ENCODE results near the gene DNAJB6.
"Not testable (repeated sequence)": the region's sequence is repeated elsewhere in the genome, so short reads cannot be mapped to it uniquely, and the experiment has no call there.

The DNAJB6 gene

DNA sequence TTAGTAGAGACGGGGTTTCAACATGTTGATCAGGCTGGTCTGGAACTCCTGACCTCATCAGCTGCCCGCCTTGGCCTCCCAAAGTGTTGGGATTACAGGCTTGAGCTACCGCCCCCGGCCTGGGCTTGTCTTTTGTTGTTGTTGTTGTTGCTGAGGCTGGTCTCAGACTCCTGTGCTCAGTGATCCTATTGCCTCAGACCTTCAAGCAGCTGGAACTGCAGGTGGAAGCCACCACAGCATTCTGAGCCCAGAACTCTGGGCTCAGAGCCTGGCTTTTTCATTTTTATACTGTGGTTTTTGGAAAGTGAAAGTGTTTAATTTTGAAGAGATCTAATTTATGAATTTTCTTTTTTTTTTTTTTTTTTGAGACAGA lies 16.2 kb upstream of the DNAJB6 start:
- TF ChIP-seq, protein P1, sequence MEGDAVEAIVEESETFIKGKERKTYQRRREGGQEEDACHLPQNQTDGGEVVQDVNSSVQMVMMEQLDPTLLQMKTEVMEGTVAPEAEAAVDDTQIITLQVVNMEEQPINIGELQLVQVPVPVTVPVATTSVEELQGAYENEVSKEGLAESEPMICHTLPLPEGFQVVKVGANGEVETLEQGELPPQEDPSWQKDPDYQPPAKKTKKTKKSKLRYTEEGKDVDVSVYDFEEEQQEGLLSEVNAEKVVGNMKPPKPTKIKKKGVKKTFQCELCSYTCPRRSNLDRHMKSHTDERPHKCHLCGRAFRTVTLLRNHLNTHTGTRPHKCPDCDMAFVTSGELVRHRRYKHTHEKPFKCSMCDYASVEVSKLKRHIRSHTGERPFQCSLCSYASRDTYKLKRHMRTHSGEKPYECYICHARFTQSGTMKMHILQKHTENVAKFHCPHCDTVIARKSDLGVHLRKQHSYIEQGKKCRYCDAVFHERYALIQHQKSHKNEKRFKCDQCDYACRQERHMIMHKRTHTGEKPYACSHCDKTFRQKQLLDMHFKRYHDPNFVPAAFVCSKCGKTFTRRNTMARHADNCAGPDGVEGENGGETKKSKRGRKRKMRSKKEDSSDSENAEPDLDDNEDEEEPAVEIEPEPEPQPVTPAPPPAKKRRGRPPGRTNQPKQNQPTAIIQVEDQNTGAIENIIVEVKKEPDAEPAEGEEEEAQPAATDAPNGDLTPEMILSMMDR (IDR thresholded peaks at IDR 0.05; ENCODE audit: low read depth, low read length) = no peak
- no peak for DNase-seq (ENCODE audit: extremely low read depth, low read depth)

DNA sequence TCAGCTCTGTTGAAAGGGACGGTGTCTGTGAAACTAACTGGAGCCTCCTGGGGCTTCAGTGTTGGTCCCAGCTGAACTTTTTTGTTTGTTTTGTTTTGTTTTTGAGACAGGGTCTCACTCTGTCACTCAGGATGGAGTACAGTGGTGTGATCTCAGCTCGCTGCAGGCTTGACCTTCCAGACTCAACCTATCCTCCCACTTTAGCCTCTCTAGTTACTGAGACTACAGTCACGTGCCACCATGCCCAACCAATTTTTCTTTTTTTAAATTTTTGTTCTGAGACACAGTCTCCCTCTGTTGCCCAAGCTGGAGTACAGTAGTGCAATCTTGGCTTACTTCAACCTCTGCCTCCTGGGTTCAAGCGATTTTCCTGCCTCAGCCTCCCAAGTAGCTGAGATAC lies 13.4 kb upstream of the DNAJB6 start:
- no peak for DNase-seq (ENCODE audit: extremely low read depth, low read depth)
- TF ChIP-seq, protein P1 (IDR thresholded peaks at IDR 0.05; ENCODE audit: low read depth, low read length) = no peak

DNA sequence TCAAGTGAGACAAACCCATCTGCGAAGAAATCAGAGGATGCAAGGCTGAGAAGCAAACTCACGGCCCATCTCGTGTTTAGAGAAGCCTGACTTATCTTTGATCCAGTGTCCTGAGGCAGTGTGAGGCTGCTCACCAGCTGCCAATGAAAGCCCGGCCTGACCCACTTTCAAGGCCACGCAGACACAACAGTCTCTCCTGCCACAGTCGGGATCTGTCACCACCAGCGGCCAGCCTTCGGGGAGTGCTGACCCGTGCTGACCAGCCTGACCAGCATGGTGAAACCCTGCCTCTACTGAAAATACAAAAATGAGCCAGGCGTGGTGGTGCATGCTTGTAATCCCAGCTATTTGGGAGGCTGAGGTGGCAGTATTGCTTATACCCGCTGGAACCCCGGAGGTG lies 7.4 kb upstream of the DNAJB6 start:
- TF ChIP-seq, protein P1 (IDR thresholded peaks at IDR 0.05; ENCODE audit: low read depth, low read length) = no peak

DNA sequence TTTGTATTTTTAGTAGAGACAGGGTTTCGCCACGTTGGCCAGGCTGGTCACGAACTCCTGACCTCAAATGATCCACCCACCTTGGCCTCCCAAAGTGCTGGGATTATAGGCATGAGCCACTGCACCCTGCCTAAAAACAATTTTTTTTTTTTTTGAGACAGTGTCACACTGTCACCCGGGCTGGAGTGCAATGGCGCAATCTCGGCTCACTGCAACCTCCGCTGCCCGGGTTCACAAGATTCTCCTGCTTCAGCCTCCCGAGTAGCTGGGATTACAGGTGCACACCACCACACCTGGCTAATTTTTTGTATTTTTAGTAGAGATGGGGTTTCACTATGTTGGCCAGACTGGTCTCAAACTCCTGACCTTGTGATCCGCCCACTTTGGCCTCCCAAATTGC lies 6.2 kb upstream of the DNAJB6 start:
- DNase-seq (ENCODE audit: extremely low read depth, low read depth) = not testable (repeated sequence)

More for the DNA sequence above, 7.4 kb upstream of the DNAJB6 start:
- DNase-seq (ENCODE audit: extremely low read depth, low read depth) = no peak

DNA sequence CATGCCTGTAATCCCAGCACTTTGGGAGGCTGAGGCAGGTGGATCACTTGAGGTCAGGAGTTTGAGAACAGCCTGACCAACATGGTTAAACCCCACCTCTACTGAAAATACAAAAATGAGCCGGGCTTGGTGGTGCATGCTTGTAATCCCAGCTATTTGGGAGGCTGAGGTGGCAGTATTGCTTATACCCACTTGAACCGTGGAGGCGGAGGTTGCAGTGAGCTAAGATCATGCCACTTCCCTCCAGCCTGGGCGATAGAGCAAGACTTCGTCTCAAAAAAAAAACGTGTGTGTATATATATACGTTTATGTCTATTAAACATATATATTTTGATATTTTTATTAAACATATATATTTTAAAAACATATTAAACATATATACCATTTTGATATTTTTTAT lies 5.8 kb upstream of the DNAJB6 start:
- not testable (repeated sequence) for DNase-seq (ENCODE audit: extremely low read depth, low read depth)

DNA sequence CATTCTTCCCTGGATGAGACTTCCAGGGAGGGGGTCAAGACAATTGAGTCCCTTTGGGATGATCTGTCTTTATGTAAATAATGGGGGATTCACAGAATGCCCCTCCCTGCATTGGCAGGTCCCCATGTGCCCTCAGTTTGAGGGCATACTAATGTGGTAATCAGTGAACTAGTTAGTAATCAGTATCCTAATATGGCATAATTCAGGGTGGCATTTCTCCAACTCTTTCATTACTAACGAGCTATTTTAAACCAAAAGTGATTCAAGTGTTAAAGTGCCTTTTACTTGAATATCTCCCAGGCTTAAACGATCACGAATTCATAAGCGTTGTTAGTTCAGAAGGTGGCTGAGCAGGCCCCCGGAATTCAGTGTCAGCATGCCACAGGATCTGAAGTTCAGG lies 1.6 kb upstream of the DNAJB6 start:
- TF ChIP-seq, protein P1 (IDR thresholded peaks at IDR 0.05; ENCODE audit: low read depth, low read length) = no peak
- DNase-seq (ENCODE audit: extremely low read depth, low read depth) = no peak

DNA sequence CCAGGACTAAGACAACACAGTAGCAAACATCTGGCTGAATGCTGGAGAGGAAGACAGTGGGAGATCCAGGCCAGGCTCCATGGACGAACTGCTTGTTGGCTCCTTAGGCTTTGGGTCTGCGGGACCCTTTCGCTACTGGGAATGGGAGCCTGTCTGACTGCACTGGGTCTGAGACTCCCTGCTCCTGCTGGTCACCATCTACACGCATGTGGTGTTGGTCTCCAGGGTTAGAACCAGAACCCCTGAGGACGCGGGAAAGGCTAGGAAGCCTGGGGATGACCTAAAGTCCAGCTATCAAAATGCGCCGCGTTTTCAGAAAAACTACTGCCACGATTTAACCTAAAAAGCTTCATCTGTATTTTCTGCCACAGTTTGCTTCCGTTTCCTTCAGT lies 817 bp upstream of the DNAJB6 start:
- DNase-seq (ENCODE audit: extremely low read depth, low read depth) = no peak
- TF ChIP-seq, protein P1 (IDR thresholded peaks at IDR 0.05; ENCODE audit: low read depth, low read length) = no peak

DNA sequence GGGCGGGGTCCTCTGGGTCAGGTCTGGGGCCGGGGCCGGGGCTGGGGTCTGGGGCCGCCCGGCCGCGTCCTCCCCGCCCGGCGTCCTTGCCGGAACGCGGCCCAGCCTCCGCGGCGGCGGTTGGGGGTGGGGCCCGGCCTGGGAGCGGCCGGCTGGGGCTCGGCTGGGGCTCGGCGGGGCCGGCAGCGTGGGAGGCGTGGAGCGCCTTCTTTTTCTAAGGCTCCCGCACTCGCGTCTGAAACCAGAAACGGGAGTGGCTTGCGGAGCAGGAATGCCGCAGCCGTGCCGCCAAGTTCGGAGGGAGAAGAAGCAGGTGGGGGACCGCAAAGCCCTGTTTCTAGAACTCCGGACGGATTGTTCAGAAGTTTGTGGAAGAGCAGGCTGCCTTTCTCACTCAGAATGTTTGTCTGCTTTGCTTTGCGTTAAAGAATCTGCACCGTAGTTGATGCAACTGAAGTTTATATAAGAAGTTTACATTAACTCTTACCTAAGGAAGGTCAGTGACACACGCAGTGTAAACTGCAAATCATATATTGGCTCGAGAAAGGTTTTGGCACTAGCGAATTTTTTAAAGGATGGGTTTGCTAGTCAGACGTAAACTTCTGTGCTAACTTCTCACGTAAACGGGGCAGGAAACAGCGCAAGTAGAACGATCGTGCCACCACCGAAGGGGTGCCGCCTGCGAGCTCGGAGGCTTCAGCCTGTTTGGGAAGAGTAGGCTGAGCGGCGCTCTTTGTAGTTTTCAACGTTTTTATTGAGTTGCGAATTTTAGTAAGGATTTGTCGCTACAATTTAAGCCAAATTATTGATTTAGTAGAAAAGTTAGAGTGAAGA lies 729 bp downstream of the DNAJB6 start:
- no peak for DNase-seq (ENCODE audit: extremely low read depth, low read depth)
- TF ChIP-seq, protein P1 (IDR thresholded peaks at IDR 0.05; ENCODE audit: low read depth, low read length) = no peak
